ENCODE measurements around the gene TJP1.

DNA sequence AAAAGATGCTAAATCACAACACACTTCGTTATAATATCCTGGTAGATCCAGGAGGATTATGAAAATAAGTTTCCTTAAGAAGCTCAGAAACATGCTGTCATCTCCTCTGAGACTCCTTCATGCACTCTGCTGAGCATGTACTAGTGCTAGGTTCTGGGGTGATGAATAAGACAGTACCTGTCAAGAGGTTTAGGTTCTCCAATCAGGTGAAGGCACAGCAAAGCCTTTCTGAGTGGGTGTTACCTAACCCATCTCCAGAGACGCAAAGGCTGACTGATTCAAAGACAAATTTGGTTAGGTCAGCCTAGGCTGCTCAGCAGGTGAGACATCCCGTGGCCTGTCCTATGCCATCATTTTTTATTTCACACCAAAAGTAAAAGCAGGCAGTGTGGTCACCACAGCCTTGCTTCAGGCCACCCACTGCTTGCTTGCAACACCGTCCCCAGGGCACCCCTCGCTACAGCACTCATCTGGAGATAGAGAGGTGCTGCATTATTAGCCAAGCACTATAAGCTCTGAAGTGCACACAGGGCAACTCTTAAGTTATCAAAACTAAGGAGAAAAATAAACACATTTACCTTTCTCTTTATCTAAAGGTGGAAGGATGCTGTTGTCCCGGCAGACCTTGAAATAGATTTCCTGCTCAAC, 117.2 kb downstream of the TJP1 start:
- TF ChIP-seq SIN3A (IDR thresholded peaks at IDR 0.05; ENCODE audit: borderline replicate concordance, insufficient read depth, low read length) = no peak
- no peak for TF ChIP-seq TAF1 (IDR thresholded peaks at IDR 0.05; ENCODE audit: borderline replicate concordance, insufficient read depth, low read length)
- TF ChIP-seq, protein P1, sequence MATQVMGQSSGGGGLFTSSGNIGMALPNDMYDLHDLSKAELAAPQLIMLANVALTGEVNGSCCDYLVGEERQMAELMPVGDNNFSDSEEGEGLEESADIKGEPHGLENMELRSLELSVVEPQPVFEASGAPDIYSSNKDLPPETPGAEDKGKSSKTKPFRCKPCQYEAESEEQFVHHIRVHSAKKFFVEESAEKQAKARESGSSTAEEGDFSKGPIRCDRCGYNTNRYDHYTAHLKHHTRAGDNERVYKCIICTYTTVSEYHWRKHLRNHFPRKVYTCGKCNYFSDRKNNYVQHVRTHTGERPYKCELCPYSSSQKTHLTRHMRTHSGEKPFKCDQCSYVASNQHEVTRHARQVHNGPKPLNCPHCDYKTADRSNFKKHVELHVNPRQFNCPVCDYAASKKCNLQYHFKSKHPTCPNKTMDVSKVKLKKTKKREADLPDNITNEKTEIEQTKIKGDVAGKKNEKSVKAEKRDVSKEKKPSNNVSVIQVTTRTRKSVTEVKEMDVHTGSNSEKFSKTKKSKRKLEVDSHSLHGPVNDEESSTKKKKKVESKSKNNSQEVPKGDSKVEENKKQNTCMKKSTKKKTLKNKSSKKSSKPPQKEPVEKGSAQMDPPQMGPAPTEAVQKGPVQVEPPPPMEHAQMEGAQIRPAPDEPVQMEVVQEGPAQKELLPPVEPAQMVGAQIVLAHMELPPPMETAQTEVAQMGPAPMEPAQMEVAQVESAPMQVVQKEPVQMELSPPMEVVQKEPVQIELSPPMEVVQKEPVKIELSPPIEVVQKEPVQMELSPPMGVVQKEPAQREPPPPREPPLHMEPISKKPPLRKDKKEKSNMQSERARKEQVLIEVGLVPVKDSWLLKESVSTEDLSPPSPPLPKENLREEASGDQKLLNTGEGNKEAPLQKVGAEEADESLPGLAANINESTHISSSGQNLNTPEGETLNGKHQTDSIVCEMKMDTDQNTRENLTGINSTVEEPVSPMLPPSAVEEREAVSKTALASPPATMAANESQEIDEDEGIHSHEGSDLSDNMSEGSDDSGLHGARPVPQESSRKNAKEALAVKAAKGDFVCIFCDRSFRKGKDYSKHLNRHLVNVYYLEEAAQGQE (IDR thresholded peaks at IDR 0.05; ENCODE audit: insufficient read depth in 1 of 2, low read depth in 2 of 2, low read length in 2 of 2) = no peak
- TF ChIP-seq POLR2AphosphoS5 (IDR thresholded peaks at IDR 0.05; ENCODE audit: low read depth, low read length) = no peak
- TF ChIP-seq FOXP2 (optimal IDR thresholded peaks at IDR 0.05; ENCODE audit: borderline replicate concordance, extremely low read depth, extremely low read length, insufficient read depth) = no peak

Data from PFSK-1 (cell line).